Cardiac muscle cell (in vitro differentiated cells and primary cell): ENCODE measurements around the gene ZNF638. TPM values are rescaled to one million over a fixed set of nuclear protein-coding genes. Genes with fewer than 3 reads are reported as not detected.

ENCODE experiments used
- DNase-seq, 2 donors: peaks; one replicate each; pipeline versions ENCODE4 v3.0.0 to v3.0.0-alpha.2; 2010 to 2017; ENCODE audit warnings: low read depth in 1 of 2, low spot score in 1 of 2
- H3K27ac ChIP-seq: fragments of 200-600 bp; sonication (generic); 2 replicates; pipeline ENCODE4 v1.5.1; 2016
- H3K27me3 ChIP-seq: fragments of 200-600 bp; sonication (generic); 2 replicates; pipeline ENCODE4 v1.6.0; 2016; ENCODE audit warnings: control low read depth
- H3K36me3 ChIP-seq: fragments of 200-600 bp; sonication (generic); 2 replicates; pipeline ENCODE4 v1.5.1; 2016; ENCODE audit warnings: control low read depth
- H3K4me1 ChIP-seq: fragments of 200-600 bp; sonication (generic); 2 replicates; pipeline ENCODE4 v1.8.1; 2017; ENCODE audit warnings: low read depth, mild to moderate bottlenecking, mixed run types
- H3K4me3 ChIP-seq: fragments of 200-600 bp; sonication (generic); 2 replicates; pipeline ENCODE4 v1.5.1; 2016; ENCODE audit warnings: mild to moderate bottlenecking
- H3K9me3 ChIP-seq: fragments of 200-600 bp; sonication (generic); 2 replicates; pipeline ENCODE4 v1.5.1; 2017; ENCODE audit warnings: low read depth, mild to moderate bottlenecking, control low read depth
- polyA plus RNA-seq: library from polyadenylated mRNA; unstranded; fragments of >200 nt; fragmentation: Nextera tagmentation; extraction: Ambion mirVana; gene quantifications from 2 replicates; pipeline ENCODE4 v1.2.1, GENCODE V29; 2016
- total RNA-seq: library from RNA; depleted of rRNA; stranded (reverse); fragments of >200 nt; gene quantifications from 2 replicates; pipeline ENCODE4 v1.2.3, GENCODE V29; 2016
- TF ChIP-seq, protein P1 (sequence below): IDR thresholded peaks from 2 replicates; pipeline ENCODE4 v1.5.1; 2012; ENCODE audit warnings: low read depth, mild to moderate bottlenecking, low read length

The ZNF638 gene
- total and polyA plus RNA-seq, 2 experiments from 2014 or later = 70.5 to 223 TPM

DNA sequence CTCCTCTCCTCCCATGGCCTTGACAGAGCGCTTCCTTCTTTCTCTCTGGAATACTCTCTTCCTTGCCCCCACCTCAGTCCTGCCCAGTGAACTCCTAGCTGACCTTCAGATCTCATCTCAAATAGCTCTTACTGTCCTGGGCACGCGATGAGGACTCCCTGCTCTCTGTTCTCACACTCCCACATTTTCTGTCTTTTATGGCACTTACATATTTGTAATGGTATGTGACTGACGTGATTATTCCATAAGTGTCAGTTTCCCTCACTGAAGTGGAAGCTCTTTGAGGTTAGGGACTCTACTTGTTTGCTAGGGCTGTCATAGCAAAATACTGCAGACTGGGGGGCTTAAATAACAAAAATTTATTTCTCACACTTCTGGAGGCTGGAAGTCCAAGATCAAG, 120.1 kb downstream of the ZNF638 start:
- Histone ChIP-seq H3K27ac (no peak overlapping the region), H3K27me3 (no peaks in the 10 kb centered on the region), H3K36me3 (no peaks in the 10 kb centered on the region), H3K4me1 (peaks cover 56% of the 10 kb centered on the region), H3K9me3 (no peaks in the 10 kb centered on the region), H3K4me3 (no peak overlapping the region)
- TF ChIP-seq, protein P1, sequence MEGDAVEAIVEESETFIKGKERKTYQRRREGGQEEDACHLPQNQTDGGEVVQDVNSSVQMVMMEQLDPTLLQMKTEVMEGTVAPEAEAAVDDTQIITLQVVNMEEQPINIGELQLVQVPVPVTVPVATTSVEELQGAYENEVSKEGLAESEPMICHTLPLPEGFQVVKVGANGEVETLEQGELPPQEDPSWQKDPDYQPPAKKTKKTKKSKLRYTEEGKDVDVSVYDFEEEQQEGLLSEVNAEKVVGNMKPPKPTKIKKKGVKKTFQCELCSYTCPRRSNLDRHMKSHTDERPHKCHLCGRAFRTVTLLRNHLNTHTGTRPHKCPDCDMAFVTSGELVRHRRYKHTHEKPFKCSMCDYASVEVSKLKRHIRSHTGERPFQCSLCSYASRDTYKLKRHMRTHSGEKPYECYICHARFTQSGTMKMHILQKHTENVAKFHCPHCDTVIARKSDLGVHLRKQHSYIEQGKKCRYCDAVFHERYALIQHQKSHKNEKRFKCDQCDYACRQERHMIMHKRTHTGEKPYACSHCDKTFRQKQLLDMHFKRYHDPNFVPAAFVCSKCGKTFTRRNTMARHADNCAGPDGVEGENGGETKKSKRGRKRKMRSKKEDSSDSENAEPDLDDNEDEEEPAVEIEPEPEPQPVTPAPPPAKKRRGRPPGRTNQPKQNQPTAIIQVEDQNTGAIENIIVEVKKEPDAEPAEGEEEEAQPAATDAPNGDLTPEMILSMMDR = no peak
- DNase-seq = no peak

DNA sequence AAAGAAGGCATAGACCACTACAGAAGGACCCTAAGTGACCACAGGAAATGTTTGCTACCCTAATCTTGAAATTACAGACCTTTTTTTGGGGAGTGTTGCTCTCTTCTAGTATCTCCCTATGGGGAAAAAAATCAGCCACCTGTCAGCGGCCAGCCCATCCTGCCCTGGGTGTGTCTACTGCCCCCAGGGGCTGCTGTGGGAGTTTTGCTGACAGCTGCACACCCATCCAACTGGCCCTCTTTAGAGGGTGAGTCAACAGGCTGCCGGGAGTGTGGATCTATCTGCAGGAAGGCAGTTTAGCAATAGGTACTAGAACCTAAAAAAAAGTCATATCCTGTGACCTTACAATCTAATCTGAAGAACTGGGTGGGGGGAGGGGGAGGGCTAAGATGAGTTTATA, 121.0 kb downstream of the ZNF638 start:
- H3K4me1 ChIP-seq = peaks cover 62% of the 10 kb centered on the region
- no peak overlapping the region for H3K27ac ChIP-seq
- TF ChIP-seq, protein P1 = peak; percentile 22
- H3K9me3 ChIP-seq = no peaks in the 10 kb centered on the region
- no peaks in the 10 kb centered on the region for H3K36me3 ChIP-seq
- peak overlapping the region; percentile 46 for H3K4me3 ChIP-seq
- DNase-seq = peak; percentile 47 to 57
- no peaks in the 10 kb centered on the region for H3K27me3 ChIP-seq

DNA sequence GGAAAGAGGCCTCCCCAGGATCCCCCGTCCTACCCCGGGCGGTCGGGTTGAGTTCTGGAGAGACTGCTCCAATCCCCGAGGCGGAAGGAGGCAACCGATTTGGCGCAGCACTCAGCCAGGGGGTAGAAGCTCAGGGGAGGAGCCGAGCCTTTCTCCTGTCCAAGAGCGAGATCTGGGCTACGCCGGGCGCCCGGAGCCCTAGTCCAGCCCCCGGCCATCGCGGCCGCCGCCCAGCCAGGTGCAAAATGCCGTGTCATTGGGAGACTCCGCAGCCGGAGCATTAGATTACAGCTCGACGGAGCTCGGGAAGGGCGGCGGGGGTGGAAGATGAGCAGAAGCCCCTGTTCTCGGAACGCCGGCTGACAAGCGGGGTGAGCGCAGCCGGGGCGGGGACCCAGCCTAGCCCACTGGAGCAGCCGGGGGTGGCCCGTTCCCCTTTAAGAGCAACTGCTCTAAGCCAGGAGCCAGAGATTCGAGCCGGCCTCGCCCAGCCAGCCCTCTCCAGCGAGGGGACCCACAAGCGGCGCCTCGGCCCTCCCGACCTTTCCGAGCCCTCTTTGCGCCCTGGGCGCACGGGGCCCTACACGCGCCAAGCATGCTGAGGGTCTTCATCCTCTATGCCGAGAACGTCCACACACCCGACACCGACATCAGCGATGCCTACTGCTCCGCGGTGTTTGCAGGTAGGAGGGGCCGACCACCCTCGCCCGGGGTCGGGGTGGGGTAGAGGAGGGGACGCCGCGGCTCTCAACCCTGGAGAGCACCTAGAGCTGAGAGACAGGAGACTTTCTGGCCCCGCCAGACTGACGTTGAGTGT, 122.0 kb downstream of the ZNF638 start, which contains the start of gene DYSF:
DYSF (plus strand) TSS at position 158 of the 817 bp plus-strand sequence.
- H3K27me3 ChIP-seq = no peaks in the 10 kb centered on the region

DNA sequence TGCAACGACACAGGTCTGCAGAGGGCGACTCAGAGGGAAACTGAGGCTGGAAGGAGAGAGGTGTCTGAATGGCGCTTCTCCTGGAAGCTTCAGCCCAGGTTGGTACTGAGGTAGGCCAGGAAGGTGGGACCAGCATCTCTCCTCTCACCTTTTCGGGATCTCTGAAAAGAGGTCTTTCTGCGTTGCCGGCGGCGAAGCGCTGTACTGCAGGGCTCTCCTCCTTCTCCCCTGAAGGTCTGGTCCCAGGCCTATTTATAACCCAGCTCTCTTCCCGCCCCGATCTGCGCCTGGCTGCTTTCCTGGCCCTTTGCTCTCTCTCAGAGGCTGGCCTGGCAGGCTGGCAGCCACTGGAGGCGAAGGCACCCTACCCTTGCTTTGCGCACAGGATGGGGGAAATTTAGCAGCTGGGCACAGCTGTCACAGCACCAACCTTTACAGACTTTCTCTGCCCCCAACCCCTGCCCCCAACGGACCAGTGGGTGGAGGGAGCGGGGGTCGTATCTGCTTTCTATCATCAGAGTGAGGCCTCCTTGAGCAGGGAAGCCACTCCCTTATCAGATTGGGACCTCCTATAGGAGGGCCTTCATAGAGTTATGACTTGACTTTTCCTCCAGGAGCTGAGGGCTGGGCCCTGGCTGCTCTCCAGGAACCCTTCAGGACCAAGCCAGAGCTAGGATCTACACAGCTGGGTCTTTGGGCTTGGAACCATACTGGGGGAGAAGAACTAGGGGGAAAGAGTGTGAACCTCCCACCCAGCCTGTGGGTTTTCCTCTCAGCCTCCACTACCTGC, 122.8 kb downstream of the ZNF638 start:
- Histone ChIP-seq H3K4me3 (peak overlapping the region; percentile 46), H3K27ac (peak overlapping the region; percentile 99), H3K36me3 (no peaks in the 10 kb centered on the region), H3K27me3 (no peaks in the 10 kb centered on the region), H3K9me3 (no peaks in the 10 kb centered on the region), H3K4me1 (peaks cover 62% of the 10 kb centered on the region)
- DNase-seq = peak in 1 of 2 donors; percentile 76
- TF ChIP-seq, protein P1 = no peak

More for the DNA sequence above, 122.0 kb downstream of the ZNF638 start, which contains the start of gene DYSF:
- TF ChIP-seq, protein P1 = no peak
- Histone ChIP-seq H3K36me3 (no peaks in the 10 kb centered on the region), H3K4me1 (peaks cover 62% of the 10 kb centered on the region), H3K9me3 (no peaks in the 10 kb centered on the region), H3K27ac (peak within 1 kb of the TSS; percentile 99), H3K4me3 (peak within 1 kb of the TSS; percentile 46)
- DNase-seq = peak; percentile 55 to 90

DNA sequence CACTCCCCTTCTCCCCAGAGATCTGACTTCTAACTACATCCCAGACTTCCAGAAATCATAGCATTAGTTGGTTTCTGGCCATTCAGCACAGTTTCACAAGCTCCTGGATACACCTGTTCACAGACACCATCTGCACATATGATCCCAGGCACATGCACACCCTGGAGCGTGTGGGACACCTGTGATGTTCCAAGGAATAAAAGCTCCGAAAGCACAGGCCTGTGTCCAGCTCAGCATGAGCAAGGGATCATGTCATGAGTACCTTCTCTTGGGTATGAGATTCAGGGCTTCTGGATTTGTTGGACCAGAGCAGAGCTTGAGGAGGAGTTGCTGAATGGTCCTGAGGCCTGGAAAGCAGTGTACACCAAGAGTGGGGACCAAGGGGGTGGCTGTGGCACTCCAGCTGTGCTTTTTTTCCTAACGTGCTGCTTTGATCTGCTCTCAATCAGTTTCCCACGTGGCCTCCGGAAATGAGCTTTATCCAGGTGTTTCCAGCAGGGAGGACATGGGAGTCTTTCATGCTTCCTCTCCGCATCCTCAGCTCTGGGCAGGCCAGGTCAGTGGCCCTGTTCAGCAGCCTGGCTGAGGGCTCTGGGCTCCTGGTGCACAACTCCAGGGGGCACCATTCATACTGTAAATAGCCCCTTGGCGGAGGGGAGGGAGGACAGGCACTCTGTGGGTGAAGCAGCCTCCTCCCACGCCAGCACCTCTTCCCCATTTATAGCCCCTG, 123.6 kb downstream of the ZNF638 start:
- DNase-seq = no peak

More for the DNA sequence above, 123.6 kb downstream of the ZNF638 start:
- Histone ChIP-seq H3K4me1 (peaks cover 62% of the 10 kb centered on the region), H3K27me3 (no peaks in the 10 kb centered on the region), H3K27ac (peak overlapping the region; percentile 99), H3K4me3 (no peak overlapping the region), H3K9me3 (no peaks in the 10 kb centered on the region), H3K36me3 (no peaks in the 10 kb centered on the region)
- TF ChIP-seq, protein P1 = no peak
